HG03575 (cell line): ENCODE data around the gene PTPRG.

Experiments used
- ATAC-seq: cut with Tn5 transposase; IDR thresholded peaks from one replicate; pipeline ENCODE4 v1.9.1; 2021; ENCODE audit not compliant: unreplicated experiment, insufficient number of reproducible peaks, low FRiP score; ENCODE audit errors: extremely low read depth

PTPRG gene

GRCh38 chr3:61769266-61769990 is 208.1 kb downstream of the PTPRG start:
- no peak for ATAC-seq

- ATAC-seq = no peak
Measured at GRCh38 chr3:61771976-61772375, 210.6 kb downstream of the PTPRG start.

- no peak for ATAC-seq
Measured at GRCh38 chr3:61772456-61772855, 211.1 kb downstream of the PTPRG start.

GRCh38 chr3:61774279-61774890 is 213.0 kb downstream of the PTPRG start:
- no peak for ATAC-seq

GRCh38 chr3:61776390-61776789 is 215.0 kb downstream of the PTPRG start:
- no peak for ATAC-seq

- ATAC-seq = no peak
Measured at GRCh38 chr3:61777483-61777882, 216.1 kb downstream of the PTPRG start.

- ATAC-seq = no peak
Measured at GRCh38 chr3:61778095-61778494, 216.7 kb downstream of the PTPRG start.

- no peak for ATAC-seq
Measured at GRCh38 chr3:61780016-61780415, 218.6 kb downstream of the PTPRG start.

GRCh38 chr3:61780455-61781228 is 219.3 kb downstream of the PTPRG start:
- no peak for ATAC-seq

- ATAC-seq = no peak
Measured at GRCh38 chr3:61783993-61784718, 222.8 kb downstream of the PTPRG start.

GRCh38 chr3:61788623-61789507 is 227.5 kb downstream of the PTPRG start:
- no peak for ATAC-seq

- no peak for ATAC-seq
Measured at GRCh38 chr3:61789861-61790260, 228.5 kb downstream of the PTPRG start.

- no peak for ATAC-seq
Measured at GRCh38 chr3:61790411-61790810, 229.0 kb downstream of the PTPRG start.

- ATAC-seq = no peak
Measured at GRCh38 chr3:61793056-61793455, 231.7 kb downstream of the PTPRG start.

GRCh38 chr3:61793521-61793920 is 232.2 kb downstream of the PTPRG start:
- ATAC-seq = no peak

GRCh38 chr3:61794341-61794740 is 233.0 kb downstream of the PTPRG start:
- ATAC-seq = no peak

GRCh38 chr3:61794961-61795360 is 233.6 kb downstream of the PTPRG start:
- ATAC-seq = no peak

- no peak for ATAC-seq
Measured at GRCh38 chr3:61796088-61796680, 234.8 kb downstream of the PTPRG start.
